GM19455 (cell line): ENCODE data around the gene RAPGEF1.

Experiments used
- ATAC-seq: cut with Tn5 transposase; IDR thresholded peaks from one replicate; pipeline ENCODE4 v1.9.1; 2021; ENCODE audit not compliant: unreplicated experiment

Gene RAPGEF1

GRCh38 chr9:131591845-131592208 lies 148.0 kb downstream of the RAPGEF1 start:
- ATAC-seq: no peak

GRCh38 chr9:131590907-131591844 lies 148.7 kb downstream of the RAPGEF1 start:
- ATAC-seq: no peak

- no peak for ATAC-seq
These were observed 149.4 kb downstream of the RAPGEF1 start for GRCh38 chr9:131590449-131590848.

GRCh38 chr9:131589993-131590392 lies 149.9 kb downstream of the RAPGEF1 start:
- no peak for ATAC-seq

- ATAC-seq: no peak
These were observed 150.7 kb downstream of the RAPGEF1 start for GRCh38 chr9:131589124-131589711.

GRCh38 chr9:131588396-131588795 lies 151.5 kb downstream of the RAPGEF1 start:
- no peak for ATAC-seq

- no peak for ATAC-seq
These were observed 152.0 kb downstream of the RAPGEF1 start for GRCh38 chr9:131587906-131588305.

GRCh38 chr9:131587331-131587730 lies 152.5 kb downstream of the RAPGEF1 start:
- no peak for ATAC-seq

- no peak for ATAC-seq
These were observed 154.5 kb downstream of the RAPGEF1 start for GRCh38 chr9:131585375-131585774.

- ATAC-seq: no peak
These were observed 155.0 kb downstream of the RAPGEF1 start for GRCh38 chr9:131584858-131585257.

GRCh38 chr9:131583836-131584555 lies 155.9 kb downstream of the RAPGEF1 start:
- ATAC-seq: no peak

GRCh38 chr9:131583337-131583645 lies 156.6 kb downstream of the RAPGEF1 start:
- no peak for ATAC-seq

- ATAC-seq: no peak
These were observed 157.2 kb downstream of the RAPGEF1 start for GRCh38 chr9:131582466-131583336.

- no peak for ATAC-seq
These were observed 157.8 kb downstream of the RAPGEF1 start for GRCh38 chr9:131582056-131582455.

- ATAC-seq: no peak
These were observed 159.5 kb downstream of the RAPGEF1 start for GRCh38 chr9:131580358-131580757.

GRCh38 chr9:131579789-131580211 lies 160.1 kb downstream of the RAPGEF1 start:
- ATAC-seq: no peak

- no peak for ATAC-seq
These were observed 161.0 kb downstream of the RAPGEF1 start for GRCh38 chr9:131578731-131579504.

GRCh38 chr9:131578021-131578420 lies 161.9 kb downstream of the RAPGEF1 start:
- ATAC-seq: no peak

- no peak for ATAC-seq
These were observed 162.6 kb downstream of the RAPGEF1 start for GRCh38 chr9:131577005-131578000.
